OCI-LY7 (cell line): ENCODE data around the gene UBXN2A. TPM values are rescaled to one million over a fixed set of nuclear protein-coding genes. Genes with fewer than 3 reads are reported as not detected.
"Not testable (repeated sequence)": the region's sequence is repeated elsewhere in the genome, so short reads cannot be mapped to it uniquely, and the experiment has no call there.

ENCODE experiments used
- BruUV-seq: library from RNA; stranded (reverse); fragments of 400-500 nt; replicated peaks from 2 replicates; lab custom pipeline; 2021; lab: Mats Ljungman, UMichigan
- CTCF ChIA-PET: fragments of 300-600 bp; sonication (Branson Sonifier 250); formaldehyde crosslinking; loops from one replicate; lab custom pipeline; 2022; ENCODE audit warnings: antibody characterized with exemption; ENCODE audit not compliant: unreplicated experiment; lab: Charles Lee
- POLR2A ChIA-PET: fragments of 300-600 bp; sonication (Branson Sonifier 250); formaldehyde crosslinking; loops from one replicate; lab custom pipeline; 2022; ENCODE audit warnings: antibody characterized with exemption; lab: Charles Lee
- DNase-seq: peaks from one replicate; pipeline ENCODE4 v3.0.0-alpha.2; 2015; ENCODE audit warnings: low spot score
- H2AFZ ChIP-seq: fragments of 200-600 bp; sonication (generic), shearing (Covaris generic); 2 replicates; pipeline ENCODE4 v1.6.1; 2014; ENCODE audit warnings: mild to moderate bottlenecking, antibody characterized with exemption, low read length, moderate library complexity
- H3K27ac ChIP-seq: fragments of 200-600 bp; sonication (generic); 2 replicates; pipeline ENCODE4 v1.5.1; 2014; ENCODE audit warnings: mixed run types, low read depth, mild to moderate bottlenecking, moderate library complexity, low read length, inconsistent platforms; ENCODE audit not compliant: poor library complexity, severe bottlenecking
- H3K36me3 ChIP-seq: fragments of 200-600 bp; sonication (generic); 2 replicates; pipeline ENCODE4 v1.6.1; 2014; ENCODE audit warnings: mild to moderate bottlenecking, antibody characterized with exemption, low read length, moderate library complexity, mixed read lengths; ENCODE audit not compliant: insufficient read depth
- H3K4me1 ChIP-seq: fragments of 200-600 bp; sonication (generic); 2 replicates; pipeline ENCODE4 v1.5.1; 2014; ENCODE audit warnings: mild to moderate bottlenecking, low read length; ENCODE audit not compliant: insufficient read depth, poor library complexity, severe bottlenecking
- H3K4me2 ChIP-seq: fragments of 200-600 bp; sonication (generic); 2 replicates; pipeline ENCODE4 v1.6.1; 2014; ENCODE audit warnings: mild to moderate bottlenecking, low read length
- H3K4me3 ChIP-seq: fragments of 200-600 bp; sonication (generic); 2 replicates; pipeline ENCODE4 v1.5.1; 2014; ENCODE audit warnings: mild to moderate bottlenecking, low read depth, low read length; ENCODE audit not compliant: poor library complexity, severe bottlenecking
- H3K79me2 ChIP-seq: fragments of 200-600 bp; sonication (generic); 2 replicates; pipeline ENCODE4 v1.6.1; 2016; ENCODE audit warnings: low read depth, mild to moderate bottlenecking, low read length, moderate library complexity, mixed read lengths; ENCODE audit not compliant: insufficient read depth
- H3K9me2 ChIP-seq: fragments of 200-600 bp; sonication (generic); 2 replicates; pipeline ENCODE4 v1.6.1; 2016; ENCODE audit warnings: mild to moderate bottlenecking, low read length, mixed read lengths; ENCODE audit not compliant: insufficient read depth
- H3K9me3 ChIP-seq: fragments of 200-600 bp; sonication (generic); 2 replicates; pipeline ENCODE4 v1.6.1; 2014; ENCODE audit warnings: mild to moderate bottlenecking, mixed run types, low read length, mixed read lengths
- H4K20me1 ChIP-seq: fragments of 200-600 bp; sonication (generic); 2 replicates; pipeline ENCODE4 v1.6.1; 2014; ENCODE audit warnings: mild to moderate bottlenecking, antibody characterized with exemption, low read length, moderate library complexity, mixed read lengths; ENCODE audit not compliant: insufficient read depth
- CTCF ChIP-seq: fragments of 200-600 bp; sonication (generic); conservative IDR thresholded peaks from 2 replicates; pipeline ENCODE4 v1.5.1; 2014; ENCODE audit warnings: mild to moderate bottlenecking, antibody characterized with exemption, low read length, moderate library complexity, mixed read lengths
- EZH2phosphoT487 ChIP-seq: fragments of 200-600 bp; sonication (generic); IDR thresholded peaks from 2 replicates; pipeline ENCODE4 v1.6.1; 2018; ENCODE audit warnings: low read depth, borderline replicate concordance, mild to moderate bottlenecking, mixed run types, antibody characterized with exemption, low read length, moderate library complexity, mixed read lengths
- intact Hi-C: fragments of 100-400 bp; cut with micrococcal nuclease; formaldehyde crosslinking; loops from one replicate; pipeline ENCODE4 v1.10.0; 2022; ENCODE audit not compliant: unreplicated experiment
- total RNA-seq, 2 experiments: library from RNA; depleted of rRNA in 1 of 2; stranded (reverse); fragments of >200 nt in 1 of 2; shearing (Covaris generic) in 1 of 2; gene quantifications; 2 replicates each; pipeline ENCODE4 v1.2.3, GENCODE V29; 2014 to 2022

UBXN2A gene
- total RNA-seq, 2 experiments from 2014 or later = 10.0 to 15.4 TPM

GRCh38 chr2:24011250-24012104 lies 71.2 kb downstream of the UBXN2A start:
- intact Hi-C loops = no loop called here
- Histone ChIP-seq H4K20me1 (no peaks in the 10 kb centered on the region), H3K36me3 (no peaks in the 10 kb centered on the region), H3K4me3 (no peak overlapping the region), H3K79me2 (no peaks in the 10 kb centered on the region), H3K9me2 (no peaks in the 10 kb centered on the region), H3K4me2 (no peak overlapping the region), H2AFZ (no peak overlapping the region), H3K27ac (no peak overlapping the region), H3K9me3 (no peaks in the 10 kb centered on the region), H3K4me1 (no peaks in the 10 kb centered on the region)
- CTCF ChIA-PET = interaction anchor here (0.7 kb wide), 1 partner anchor 83 kb away, joined by 3 read pairs; no protein-coding TSS in a partner anchor
- DNase-seq = no peak
- no TSS peak for BruUV-seq
- POLR2A ChIA-PET = interaction anchor here (0.6 to 1.4 kb wide), 2 partner anchors 84 to 1125 kb away, joined by 3 to 4 read pairs; partner anchors contain the start of gene ATAD2B
- TF ChIP-seq EZH2phosphoT487 (no peak), CTCF (no peak)

GRCh38 chr2:24012521-24013188 lies 72.4 kb downstream of the UBXN2A start:
- TF ChIP-seq EZH2phosphoT487 (no peak), CTCF (no peak)
- no peaks in the 10 kb centered on the region for H3K9me2 ChIP-seq
- BruUV-seq = no TSS peak
- intact Hi-C loops = no loop called here
- no peaks in the 10 kb centered on the region for H3K36me3 ChIP-seq
- H3K4me2 ChIP-seq = no peak overlapping the region
- ChIA-PET CTCF (interaction anchor here (0.6 kb wide), 1 partner anchor 47 kb away, joined by 3 read pairs; no protein-coding TSS in a partner anchor), POLR2A (interaction anchor here (0.7 to 1.4 kb wide), 2 partner anchors 35 to 85 kb away, joined by 3 to 4 read pairs; partner anchors contain the start of genes ATAD2B and WDCP)
- no peaks in the 10 kb centered on the region for H3K4me1 ChIP-seq
- no peak overlapping the region for H3K4me3 ChIP-seq
- no peaks in the 10 kb centered on the region for H4K20me1 ChIP-seq
- no peaks in the 10 kb centered on the region for H3K79me2 ChIP-seq
- no peak for DNase-seq
- no peak overlapping the region for H2AFZ ChIP-seq
- H3K9me3 ChIP-seq = no peaks in the 10 kb centered on the region
- H3K27ac ChIP-seq = no peak overlapping the region

GRCh38 chr2:24014902-24015301 lies 74.6 kb downstream of the UBXN2A start:
- intact Hi-C loops, H3K4me1 ChIP-seq, CTCF ChIA-PET, H3K4me2 ChIP-seq, H3K9me3 ChIP-seq, H3K9me2 ChIP-seq, H3K36me3 ChIP-seq, BruUV-seq, H3K4me3 ChIP-seq, H3K27ac ChIP-seq, POLR2A ChIA-PET, H2AFZ ChIP-seq, H4K20me1 ChIP-seq, H3K79me2 ChIP-seq, DNase-seq: not testable (repeated sequence)
